K562 (cell line): ENCODE data around the gene NEURL1B. TPM values are rescaled to one million over a fixed set of nuclear protein-coding genes. Genes with fewer than 3 reads are reported as not detected.

Experiments used
- ATAC-seq: fragments of 200-7000 bp; cut with Tn5 transposase; 3 replicates; pipeline ENCODE4 v1.9.1; 2020; ENCODE audit warnings: moderate library complexity
- BruUV-seq: library from RNA; stranded (reverse); fragments of 400-500 nt; replicated peaks from 2 replicates; lab custom pipeline; 2021; lab: Mats Ljungman, UMichigan
- CTCF ChIA-PET: fragments of 300-600 bp; formaldehyde crosslinking; extraction: SDS; loops from one replicate; lab custom pipeline; 2021; ENCODE audit warnings: low intra/inter-chr PET ratio; lab: Yijun Ruan, JAX
- POLR2A ChIA-PET: fragments of 300-600, 350-650 bp; sonication (Branson Sonifier 250); formaldehyde crosslinking; extraction: SDS; loops from one replicate; lab custom pipeline; 2021; ENCODE audit warnings: antibody characterized with exemption, inconsistent platforms; lab: Yijun Ruan, JAX
- DNase-seq, 4 experiments: peaks; one replicate each; pipeline versions ENCODE4 v3.0.0 to v3.0.0-alpha.2; 2011 to 2018; ENCODE audit warnings: low spot score in 3 of 4, mixed read lengths in 3 of 4; ENCODE audit errors: extremely low read depth in 1 of 4
- FAIRE-seq: peaks from 2 replicates; lab custom pipeline; 2011; peaks lifted over from hg19 to GRCh38; lab: Jason Lieb, UNC
- H2AFZ ChIP-seq: 2 replicates; pipeline ENCODE4 v1.6.0; 2011; ENCODE audit warnings: low read depth, low read length, control low read depth, inconsistent platforms
- H3K27ac ChIP-seq: fragments of 200-600 bp; 3 replicates; pipeline ENCODE4 v1.8.0; 2011; ENCODE audit warnings: low read depth, mild to moderate bottlenecking, control low read depth, inconsistent platforms, low read length, moderate library complexity, mixed read lengths; ENCODE audit errors: extremely low read depth
- H3K27me3 ChIP-seq, 2 experiments: fragments of 300-600 bp in 1 of 2; 2 replicates in 1 of 2; 3 replicates in 1 of 2; pipeline versions ENCODE4 v1.6.0 to v1.8.0; 2011; ENCODE audit warnings: inconsistent platforms in 2 of 2, low read length in 2 of 2, mild to moderate bottlenecking in 1 of 2, mixed read lengths in 1 of 2, moderate library complexity in 1 of 2; ENCODE audit not compliant: control insufficient read depth in 2 of 2, insufficient read depth in 2 of 2
- H3K36me3 ChIP-seq: fragments of 300-600 bp; 3 replicates; pipeline ENCODE4 v1.8.0; 2011; ENCODE audit warnings: mild to moderate bottlenecking, low read length, inconsistent platforms; ENCODE audit not compliant: control insufficient read depth, insufficient read depth
- H3K4me1 ChIP-seq, 2 experiments: fragments of 200-600 bp in 1 of 2; replicated peaks in 1 of 2; 2 replicates in 1 of 2; 3 replicates in 1 of 2; pipeline versions ENCODE4 v1.5.1 to v1.8.0; 2011; ENCODE audit warnings: inconsistent platforms in 2 of 2, low read length in 2 of 2, mild to moderate bottlenecking in 1 of 2, mixed read lengths in 1 of 2, moderate library complexity in 1 of 2; ENCODE audit not compliant: control insufficient read depth in 2 of 2, insufficient read depth in 2 of 2
- H3K4me2 ChIP-seq: 2 replicates; pipeline ENCODE4 v1.6.1; 2011; ENCODE audit warnings: low read length, control low read depth, inconsistent platforms, mixed read lengths; ENCODE audit not compliant: insufficient read depth
- H3K4me3 ChIP-seq: fragments of 200-600 bp; sonication (generic), shearing (Covaris generic); 2 replicates; pipeline ENCODE4 v1.5.1; 2016; ENCODE audit warnings: control low read depth, inconsistent platforms
- H3K79me2 ChIP-seq: fragments of 200-600 bp; 3 replicates; pipeline ENCODE4 v1.8.0; 2011; ENCODE audit warnings: low read length, inconsistent platforms; ENCODE audit not compliant: control insufficient read depth, insufficient read depth
- H3K9ac ChIP-seq, 2 experiments: 2 replicates each; pipeline versions ENCODE4 v1.6.0 to v1.6.1; 2011; ENCODE audit warnings: low read depth in 2 of 2, low read length in 2 of 2, control low read depth in 1 of 2, inconsistent platforms in 1 of 2, mild to moderate bottlenecking in 1 of 2, mixed read lengths in 1 of 2; ENCODE audit not compliant: insufficient read depth in 1 of 2
- H3K9me1 ChIP-seq: one replicate; pipeline ENCODE4 v1.6.0; 2011; ENCODE audit warnings: inconsistent platforms, mild to moderate bottlenecking, low read length, moderate library complexity; ENCODE audit not compliant: control insufficient read depth, insufficient read depth
- H3K9me3 ChIP-seq: replicated peaks from 2 replicates; pipeline ENCODE4 v1.5.1; 2011; ENCODE audit warnings: low read depth, low read length, inconsistent platforms; ENCODE audit not compliant: control insufficient read depth, insufficient read depth
- H4K20me1 ChIP-seq: replicated peaks from 2 replicates; pipeline ENCODE4 v1.6.1; 2011; ENCODE audit warnings: low read length, inconsistent platforms, mixed read lengths; ENCODE audit not compliant: control insufficient read depth, insufficient read depth
- GABPB1 ChIP-seq: sonication (generic); formaldehyde crosslinking; IDR thresholded peaks from 2 replicates; pipeline ENCODE4 v1.8.0; 2022; ENCODE audit warnings: mild to moderate bottlenecking, missing genetic modification reagents
- HDAC6 ChIP-seq: IDR thresholded peaks from 2 replicates; pipeline ENCODE4 v1.6.1; 2012; ENCODE audit warnings: low read depth, mild to moderate bottlenecking, control low read depth, inconsistent platforms, low read length, moderate library complexity
- THRB ChIP-seq: fragments of 450-650 bp; formaldehyde crosslinking; conservative IDR thresholded peaks from 2 replicates; pipeline ENCODE4 v1.4.0; 2022; ENCODE audit warnings: mild to moderate bottlenecking, missing genetic modification characterization
- WGBS: fragments of 100-300 bp; shearing (Covaris generic); methylation state at CpG from one replicate; pipeline ENCODE4 v1.1.6; 2016; ENCODE audit warnings: low coverage, mixed read lengths; ENCODE audit not compliant: insufficient coverage; ENCODE audit errors: missing lambda C conversion rate; 5-methylcytosine and 5-hydroxymethylcytosine counted together
- in situ Hi-C: fragments of 300-500 bp; cut with MboI; formaldehyde crosslinking; loops from 4 replicates; pipeline ENCODE4 v1.15.0; 2018; ENCODE audit warnings: inconsistent platforms, mixed read lengths
- intact Hi-C: fragments of 100-400 bp; cut with micrococcal nuclease; formaldehyde crosslinking; loops from 2 replicates; pipeline ENCODE4 v1.14.2; 2022
- polyA plus RNA-seq, 8 experiments: library from polyadenylated mRNA; depleted of rRNA in 4 of 8; stranded (reverse) in 5 of 8; unstranded in 3 of 8; fragments of >200 nt; fragmentation: Nextera tagmentation in 2 of 8; fragmentation: Illumina TruSeq in 1 of 8; extraction: Ambion mirVana in 2 of 8; extraction: Trizol in 1 of 8; gene quantifications; 2 replicates each; pipeline versions ENCODE4 v1.2.1 to v1.2.3, GENCODE V29; 2011 to 2014; ENCODE audit warnings: inconsistent platforms in 1 of 8, missing spikeins in 1 of 8
- total RNA-seq, 7 experiments: library from RNA; depleted of rRNA in 6 of 7; stranded (reverse); fragments of >200 nt in 6 of 7; fragmentation: Illumina TruSeq in 2 of 7; extraction: Trizol in 2 of 7; gene quantifications; 2 replicates each; pipeline versions ENCODE4 v1.2.1 to v1.2.3, GENCODE V29; 2011 to 2021; ENCODE audit warnings: low replicate concordance in 1 of 7
- TF ChIP-seq, protein P1 (sequence below), 2 experiments: IDR thresholded peaks in 1 of 2; conservative IDR thresholded peaks in 1 of 2; 2 replicates each; pipeline ENCODE4 v1.6.1; 2016; ENCODE audit warnings: low read depth in 2 of 2, mild to moderate bottlenecking in 1 of 2, missing compliant biosample characterization in 1 of 2, missing genetic modification characterization in 1 of 2, moderate library complexity in 1 of 2

Gene NEURL1B
- total and polyA plus RNA-seq, 9 of the 15 experiments (the other 6 are each of a cell fraction or from before 2014, with no cell fraction given), result 0.04 TPM; not detected in 8

DNA sequence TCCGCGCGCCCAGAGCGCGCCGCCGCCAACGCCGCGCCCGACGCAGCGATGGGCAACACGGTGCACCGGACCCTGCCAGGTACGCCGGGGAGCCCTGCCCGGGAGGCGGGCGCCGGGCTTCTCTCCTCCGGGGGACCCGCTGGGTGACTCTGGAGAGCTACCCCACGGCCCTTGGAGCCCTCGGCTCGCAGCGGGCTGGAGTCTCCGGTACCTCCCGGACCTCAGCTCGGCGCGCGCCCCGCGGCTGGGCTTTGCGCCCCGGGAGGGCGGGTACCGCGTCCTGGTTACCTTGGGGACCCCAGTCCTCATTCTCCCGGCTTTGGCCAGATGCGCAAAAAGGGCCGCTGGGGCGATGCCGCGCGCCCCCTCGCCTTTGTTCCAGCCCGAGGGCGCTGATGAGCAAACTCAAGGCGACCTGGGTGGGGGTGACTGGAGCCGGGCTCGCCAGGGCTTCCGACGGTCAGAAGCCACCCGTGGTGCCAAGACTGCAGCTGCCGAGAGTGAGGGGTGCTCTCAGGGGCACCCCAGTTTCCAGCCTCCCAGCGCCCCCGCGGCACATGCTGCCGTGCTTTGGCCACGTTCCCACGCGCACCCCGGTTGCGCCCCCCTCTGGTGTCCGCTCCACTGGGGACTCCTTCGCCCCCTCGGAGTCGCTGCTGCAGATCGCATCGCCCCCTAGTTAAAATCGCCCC lies 442 bp downstream of the NEURL1B start:
- intact Hi-C loops (loop anchor here (10.0 kb wide), 1 partner anchor 53 kb away; no protein-coding TSS in a partner anchor), in situ Hi-C loops (no loop called here)
- Histone ChIP-seq H3K4me1 (peaks cover 4 to 15% of the 10 kb centered on the region in 2 experiments; a peak in 3 of 5 replicates), H3K4me3 (peak overlapping the region; percentile 36), H3K9me1 (no peaks in the 10 kb centered on the region), H3K9me3 (no peaks in the 10 kb centered on the region), H3K36me3 (no peaks in the 10 kb centered on the region), H3K79me2 (no peaks in the 10 kb centered on the region), H3K9ac (no peak overlapping the region), H3K27me3 (peaks cover 51 to 92% of the 10 kb centered on the region in 2 experiments), H2AFZ (no peak overlapping the region), H3K27ac (no peak overlapping the region), H3K4me2 (no peak overlapping the region), H4K20me1 (peaks cover 5% of the 10 kb centered on the region; the same call in 1 of the 2 replicates)
- 25% methylated on average over 29 of the region's 73 CpGs for WGBS
- FAIRE-seq, result no peak
- ChIA-PET POLR2A (no interaction called here), CTCF (no interaction called here)
- ATAC-seq, result no peak; the same call in 2 of the 3 replicates
- no TSS peak for BruUV-seq
- no peak for TF ChIP-seq THRB (CRISPR knock-in tag)
- TF ChIP-seq HDAC6, result 0 out of 2 replicates have a peak, but pooled peaks have one; percentile 30
- DNase-seq, result no peak

DNA sequence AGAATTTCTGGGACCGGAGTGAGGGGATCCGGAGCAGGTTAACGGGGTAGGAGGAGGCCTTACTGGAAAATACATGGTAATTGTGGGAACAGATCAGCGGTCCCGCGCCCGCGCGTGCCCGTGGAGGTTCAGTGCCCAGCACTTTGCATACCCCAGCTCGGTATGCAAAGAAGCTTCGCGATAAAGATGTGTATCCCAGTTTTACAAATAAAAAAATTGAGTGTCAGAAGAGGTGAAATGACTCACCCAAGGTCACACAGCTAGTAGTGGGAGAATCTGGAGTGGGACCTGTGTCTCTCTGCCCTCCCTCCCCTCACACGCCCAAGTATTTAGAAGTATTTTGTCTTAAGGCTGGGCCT lies 967 bp downstream of the NEURL1B start:
- no peaks in the 10 kb centered on the region for H3K79me2 ChIP-seq
- no peak overlapping the region for H3K4me3 ChIP-seq
- FAIRE-seq, result no peak
- peaks cover 5% of the 10 kb centered on the region; the same call in 1 of the 2 replicates for H4K20me1 ChIP-seq
- no peak overlapping the region for H3K4me2 ChIP-seq
- no peak overlapping the region for H3K9ac ChIP-seq
- H3K27me3 ChIP-seq, result peaks cover 50 to 92% of the 10 kb centered on the region in 2 experiments
- in situ Hi-C loops, result no loop called here
- intact Hi-C loops, result loop anchor here (10.0 kb wide), 1 partner anchor 53 kb away; no protein-coding TSS in a partner anchor
- no peak overlapping the region for H3K27ac ChIP-seq
- WGBS, result 33% methylated on average over 8 of the region's 14 CpGs
- H3K4me1 ChIP-seq, result peaks cover 4 to 15% of the 10 kb centered on the region in 2 experiments; a peak in 3 of 5 replicates
- ATAC-seq, result no peak
- DNase-seq, result no peak
- ChIA-PET POLR2A (no interaction called here), CTCF (no interaction called here)
- H2AFZ ChIP-seq, result no peak overlapping the region
- no peaks in the 10 kb centered on the region for H3K36me3 ChIP-seq
- no peaks in the 10 kb centered on the region for H3K9me3 ChIP-seq
- H3K9me1 ChIP-seq, result no peaks in the 10 kb centered on the region
- BruUV-seq, result no TSS peak
- no peak for TF ChIP-seq GABPB1 (CRISPR knock-in tag)
- TF ChIP-seq, protein P1, sequence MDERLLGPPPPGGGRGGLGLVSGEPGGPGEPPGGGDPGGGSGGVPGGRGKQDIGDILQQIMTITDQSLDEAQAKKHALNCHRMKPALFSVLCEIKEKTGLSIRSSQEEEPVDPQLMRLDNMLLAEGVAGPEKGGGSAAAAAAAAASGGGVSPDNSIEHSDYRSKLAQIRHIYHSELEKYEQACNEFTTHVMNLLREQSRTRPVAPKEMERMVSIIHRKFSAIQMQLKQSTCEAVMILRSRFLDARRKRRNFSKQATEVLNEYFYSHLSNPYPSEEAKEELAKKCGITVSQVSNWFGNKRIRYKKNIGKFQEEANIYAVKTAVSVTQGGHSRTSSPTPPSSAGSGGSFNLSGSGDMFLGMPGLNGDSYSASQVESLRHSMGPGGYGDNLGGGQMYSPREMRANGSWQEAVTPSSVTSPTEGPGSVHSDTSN (CRISPR knock-in tag; IDR thresholded peaks at IDR 0.05; ENCODE audit: low read depth), result no peak
- TF ChIP-seq, protein P1 (tag; conservative IDR thresholded peaks at IDR 0.05; ENCODE audit: low read depth), result no peak
